ENCODE measurements around the gene TK1. TPM values are rescaled to one million over a fixed set of nuclear protein-coding genes. Genes with fewer than 3 reads are reported as not detected.

TK1 gene
- total and polyA plus RNA-seq, 2 donors from 2014 or later: 9.3 to 12.7 TPM

DNA sequence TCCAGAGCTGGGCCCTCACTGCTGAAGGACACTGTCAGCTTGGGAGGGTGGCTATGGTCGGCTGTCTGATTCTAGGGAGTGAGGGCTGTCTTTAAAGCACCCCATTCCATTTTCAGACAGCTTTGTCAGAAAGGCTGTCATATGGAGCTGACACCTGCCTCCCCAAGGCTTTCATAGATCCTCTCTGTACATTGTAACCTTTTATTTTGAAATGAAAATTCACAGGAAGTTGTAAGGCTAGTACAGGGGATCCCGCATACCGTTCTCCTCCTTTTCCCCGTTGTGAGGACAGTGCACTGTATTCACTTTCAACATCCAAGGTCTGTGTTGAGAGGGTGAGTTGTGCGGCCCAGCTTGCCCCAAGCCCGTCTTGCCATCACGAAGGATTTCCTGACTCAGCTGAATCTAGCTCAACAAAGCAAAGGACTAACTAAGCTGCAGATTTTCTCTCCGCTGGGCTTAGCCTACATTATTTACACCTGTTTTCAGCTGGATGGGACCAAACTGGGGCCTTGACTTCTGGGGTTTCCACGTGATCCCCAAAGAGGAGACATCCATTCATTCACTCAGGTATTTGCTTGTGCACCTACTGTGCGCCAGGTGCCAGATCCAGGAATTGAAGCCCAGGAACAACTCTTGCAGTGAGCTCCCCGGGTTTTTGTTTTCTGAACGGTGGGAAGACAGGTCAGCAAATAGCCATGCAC lies 39.4 kb upstream of the TK1 start:
- TF ChIP-seq, protein P1, sequence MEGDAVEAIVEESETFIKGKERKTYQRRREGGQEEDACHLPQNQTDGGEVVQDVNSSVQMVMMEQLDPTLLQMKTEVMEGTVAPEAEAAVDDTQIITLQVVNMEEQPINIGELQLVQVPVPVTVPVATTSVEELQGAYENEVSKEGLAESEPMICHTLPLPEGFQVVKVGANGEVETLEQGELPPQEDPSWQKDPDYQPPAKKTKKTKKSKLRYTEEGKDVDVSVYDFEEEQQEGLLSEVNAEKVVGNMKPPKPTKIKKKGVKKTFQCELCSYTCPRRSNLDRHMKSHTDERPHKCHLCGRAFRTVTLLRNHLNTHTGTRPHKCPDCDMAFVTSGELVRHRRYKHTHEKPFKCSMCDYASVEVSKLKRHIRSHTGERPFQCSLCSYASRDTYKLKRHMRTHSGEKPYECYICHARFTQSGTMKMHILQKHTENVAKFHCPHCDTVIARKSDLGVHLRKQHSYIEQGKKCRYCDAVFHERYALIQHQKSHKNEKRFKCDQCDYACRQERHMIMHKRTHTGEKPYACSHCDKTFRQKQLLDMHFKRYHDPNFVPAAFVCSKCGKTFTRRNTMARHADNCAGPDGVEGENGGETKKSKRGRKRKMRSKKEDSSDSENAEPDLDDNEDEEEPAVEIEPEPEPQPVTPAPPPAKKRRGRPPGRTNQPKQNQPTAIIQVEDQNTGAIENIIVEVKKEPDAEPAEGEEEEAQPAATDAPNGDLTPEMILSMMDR (IDR thresholded peaks at IDR 0.05; ENCODE audit: borderline replicate concordance, extremely low read depth, insufficient read depth): no peak
- DNase-seq: no peak
- Histone ChIP-seq H3K36me3 (ENCODE audit: control insufficient read depth in 2 of 3, insufficient read depth in 3 of 3, low read length in 3 of 3) (no peaks in the 10 kb centered on the region), H3K4me1 (ENCODE audit: control insufficient read depth in 2 of 3, insufficient read depth in 2 of 3, low read depth in 1 of 3, low read length in 3 of 3) (no peaks in the 10 kb centered on the region), H3K27ac (ENCODE audit: low read depth in 2 of 2, low read length in 2 of 2) (no peak overlapping the region), H3K27me3 (ENCODE audit: control insufficient read depth, insufficient read depth, low read length) (no peaks in the 10 kb centered on the region), H3K9me3 (ENCODE audit: control insufficient read depth in 2 of 3, insufficient read depth in 1 of 3, low read length in 3 of 3) (no peaks in the 10 kb centered on the region), H3K9ac (ENCODE audit: low read length in 3 of 3) (no peak overlapping the region), H3K4me3 (ENCODE audit: low read length in 3 of 3) (no peak overlapping the region)
- intact Hi-C loops (cut with DNase I): no loop called here
- FAIRE-seq: no peak

DNA sequence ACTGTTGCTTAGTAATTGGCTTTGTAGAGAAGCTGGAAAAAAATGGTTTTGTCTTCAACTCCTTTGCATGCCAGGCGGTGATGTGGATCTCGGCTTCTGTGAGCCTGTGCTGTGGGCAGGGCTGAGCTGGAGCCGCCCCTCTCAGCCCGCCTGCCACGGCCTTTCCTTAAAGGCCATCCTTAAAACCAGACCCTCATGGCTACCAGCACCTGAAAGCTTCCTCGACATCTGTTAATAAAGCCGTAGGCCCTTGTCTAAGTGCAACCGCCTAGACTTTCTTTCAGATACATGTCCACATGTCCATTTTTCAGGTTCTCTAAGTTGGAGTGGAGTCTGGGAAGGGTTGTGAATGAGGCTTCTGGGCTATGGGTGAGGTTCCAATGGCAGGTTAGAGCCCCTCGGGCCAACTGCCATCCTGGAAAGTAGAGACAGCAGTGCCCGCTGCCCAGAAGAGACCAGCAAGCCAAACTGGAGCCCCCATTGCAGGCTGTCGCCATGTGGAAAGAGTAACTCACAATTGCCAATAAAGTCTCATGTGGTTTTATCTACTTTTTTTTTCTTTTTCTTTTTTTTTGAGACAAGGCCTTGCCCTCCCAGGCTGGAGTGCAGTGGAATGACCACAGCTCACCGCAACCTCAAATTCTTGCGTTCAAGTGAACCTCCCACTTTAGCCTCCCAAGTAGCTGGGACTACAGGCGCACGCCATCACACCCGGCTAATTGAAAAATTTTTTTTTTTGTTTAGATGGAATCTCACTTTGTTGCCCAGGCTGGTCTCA lies 38.4 kb upstream of the TK1 start:
- Histone ChIP-seq H3K27me3 (ENCODE audit: control insufficient read depth, insufficient read depth, low read length) (no peaks in the 10 kb centered on the region), H3K9ac (ENCODE audit: low read length in 3 of 3) (no peak overlapping the region), H3K9me3 (ENCODE audit: control insufficient read depth in 2 of 3, insufficient read depth in 1 of 3, low read length in 3 of 3) (no peaks in the 10 kb centered on the region), H3K4me3 (ENCODE audit: low read length in 3 of 3) (no peak overlapping the region), H3K4me1 (ENCODE audit: control insufficient read depth in 2 of 3, insufficient read depth in 2 of 3, low read depth in 1 of 3, low read length in 3 of 3) (no peaks in the 10 kb centered on the region), H3K27ac (ENCODE audit: low read depth in 2 of 2, low read length in 2 of 2) (no peak overlapping the region), H3K36me3 (ENCODE audit: control insufficient read depth in 2 of 3, insufficient read depth in 3 of 3, low read length in 3 of 3) (no peaks in the 10 kb centered on the region)
- FAIRE-seq (no peak), DNase-seq (no peak)
- intact Hi-C loops (cut with DNase I): no loop called here
- TF ChIP-seq, protein P1 (IDR thresholded peaks at IDR 0.05; ENCODE audit: borderline replicate concordance, extremely low read depth, insufficient read depth): no peak

DNA sequence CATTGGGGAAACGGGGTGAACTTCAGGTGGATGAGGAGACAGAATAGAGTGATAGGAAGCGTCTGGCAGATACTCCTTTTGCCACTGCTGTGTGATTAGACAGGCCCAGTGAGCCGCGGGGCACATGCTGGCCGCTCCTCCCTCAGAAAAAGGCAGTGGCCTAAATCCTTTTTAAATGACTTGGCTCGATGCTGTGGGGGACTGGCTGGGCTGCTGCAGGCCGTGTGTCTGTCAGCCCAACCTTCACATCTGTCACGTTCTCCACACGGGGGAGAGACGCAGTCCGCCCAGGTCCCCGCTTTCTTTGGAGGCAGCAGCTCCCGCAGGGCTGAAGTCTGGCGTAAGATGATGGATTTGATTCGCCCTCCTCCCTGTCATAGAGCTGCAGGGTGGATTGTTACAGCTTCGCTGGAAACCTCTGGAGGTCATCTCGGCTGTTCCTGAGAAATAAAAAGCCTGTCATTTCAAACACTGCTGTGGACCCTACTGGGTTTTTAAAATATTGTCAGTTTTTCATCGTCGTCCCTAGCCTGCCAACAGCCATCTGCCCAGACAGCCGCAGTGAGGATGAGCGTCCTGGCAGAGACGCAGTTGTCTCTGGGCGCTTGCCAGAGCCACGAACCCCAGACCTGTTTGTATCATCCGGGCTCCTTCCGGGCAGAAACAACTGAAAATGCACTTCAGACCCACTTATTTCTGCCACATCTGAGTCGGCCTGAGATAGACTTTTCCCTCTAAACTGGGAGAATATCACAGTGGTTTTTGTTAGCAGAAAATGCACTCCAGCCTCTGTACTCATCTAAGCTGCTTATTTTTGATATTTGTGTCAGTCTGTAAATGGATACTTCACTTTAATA lies 37.6 kb upstream of the TK1 start:
- no peaks in the 10 kb centered on the region for H3K36me3 ChIP-seq (ENCODE audit: control insufficient read depth in 2 of 3, insufficient read depth in 3 of 3, low read length in 3 of 3)
- H3K27ac ChIP-seq (ENCODE audit: low read depth in 2 of 2, low read length in 2 of 2): no peak overlapping the region
- no peaks in the 10 kb centered on the region for H3K9me3 ChIP-seq (ENCODE audit: control insufficient read depth in 2 of 3, insufficient read depth in 1 of 3, low read length in 3 of 3)
- FAIRE-seq: no peak
- no peak overlapping the region for H3K4me3 ChIP-seq (ENCODE audit: low read length in 3 of 3)
- no peak overlapping the region for H3K9ac ChIP-seq (ENCODE audit: low read length in 3 of 3)
- intact Hi-C loops (cut with DNase I): no loop called here
- no peaks in the 10 kb centered on the region for H3K4me1 ChIP-seq (ENCODE audit: control insufficient read depth in 2 of 3, insufficient read depth in 2 of 3, low read depth in 1 of 3, low read length in 3 of 3)
- TF ChIP-seq, protein P1 (IDR thresholded peaks at IDR 0.05; ENCODE audit: borderline replicate concordance, extremely low read depth, insufficient read depth): no peak
- no peaks in the 10 kb centered on the region for H3K27me3 ChIP-seq (ENCODE audit: control insufficient read depth, insufficient read depth, low read length)
- DNase-seq: peak in 1 of 5 donors; percentile 51

All from kidney (tissue), 14 donors.